Rectal smooth muscle tissue (tissue), 1 donor: ENCODE results near the gene STX16.
"Not testable (repeated sequence)": the region's sequence is repeated elsewhere in the genome, so short reads cannot be mapped to it uniquely, and the experiment has no call there.

Source experiments
- H3K27ac ChIP-seq: one replicate; pipeline ENCODE4 v1.7.0; 2013; ENCODE audit warnings: low read depth, low read length, inconsistent platforms
- H3K27me3 ChIP-seq: one replicate; pipeline ENCODE4 v1.7.0; 2013; ENCODE audit warnings: low read length; ENCODE audit not compliant: control insufficient read depth, insufficient read depth
- H3K36me3 ChIP-seq: one replicate; pipeline ENCODE4 v1.7.0; 2013; ENCODE audit warnings: low read length; ENCODE audit not compliant: control insufficient read depth, insufficient read depth
- H3K4me1 ChIP-seq: one replicate; pipeline ENCODE4 v1.7.0; 2013; ENCODE audit warnings: low read length; ENCODE audit not compliant: control insufficient read depth, insufficient read depth
- H3K4me3 ChIP-seq: one replicate; pipeline ENCODE4 v1.7.0; 2013; ENCODE audit warnings: low read length
- H3K9ac ChIP-seq: one replicate; pipeline ENCODE4 v1.7.0; 2013; ENCODE audit warnings: low read length

The STX16 gene

DNA sequence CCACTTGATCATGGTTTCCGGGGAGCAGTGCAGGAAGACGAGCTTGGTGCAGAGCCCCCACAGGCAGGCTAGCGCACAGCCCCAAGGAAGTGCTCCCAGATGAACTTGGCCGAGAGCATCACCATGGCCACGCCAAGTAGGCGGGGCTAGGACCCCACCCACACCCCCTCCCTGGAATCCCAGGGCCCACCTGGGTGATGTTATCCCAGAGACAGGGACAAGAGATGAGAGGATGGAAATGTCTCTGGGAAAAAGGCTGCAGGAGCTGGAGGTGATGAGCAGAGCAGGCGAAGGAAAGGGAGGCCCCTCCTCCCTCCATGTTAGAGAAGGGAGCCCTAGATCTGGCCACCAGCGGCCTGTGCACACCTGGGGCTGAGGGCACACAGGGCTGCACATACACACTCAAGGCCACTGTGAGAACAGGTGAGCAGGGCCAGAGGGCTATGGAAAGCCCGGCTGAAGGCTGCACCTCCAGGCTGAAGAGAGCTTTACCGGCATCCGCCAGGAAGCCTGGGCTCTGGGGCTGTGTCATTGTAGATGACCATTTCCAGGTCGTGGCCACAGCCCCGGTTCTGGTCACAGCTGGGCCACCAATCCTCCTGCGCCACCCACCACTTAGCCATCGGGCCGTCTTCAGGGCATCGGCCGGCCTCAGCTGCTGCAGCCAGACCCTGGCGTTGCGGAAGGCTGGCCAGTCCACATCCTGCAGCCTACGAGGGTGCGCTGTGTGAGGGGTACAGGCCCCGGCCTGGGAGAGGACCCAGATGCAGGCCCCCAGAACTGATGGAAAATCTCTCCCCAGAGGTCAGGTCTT lies 66.4 kb downstream of the STX16 start:
- H3K36me3 ChIP-seq, result no peaks in the 10 kb centered on the region
- no peaks in the 10 kb centered on the region for H3K27me3 ChIP-seq
- H3K9ac ChIP-seq, result no peak overlapping the region
- no peak overlapping the region for H3K27ac ChIP-seq
- no peak overlapping the region for H3K4me3 ChIP-seq
- H3K4me1 ChIP-seq, result no peaks in the 10 kb centered on the region

DNA sequence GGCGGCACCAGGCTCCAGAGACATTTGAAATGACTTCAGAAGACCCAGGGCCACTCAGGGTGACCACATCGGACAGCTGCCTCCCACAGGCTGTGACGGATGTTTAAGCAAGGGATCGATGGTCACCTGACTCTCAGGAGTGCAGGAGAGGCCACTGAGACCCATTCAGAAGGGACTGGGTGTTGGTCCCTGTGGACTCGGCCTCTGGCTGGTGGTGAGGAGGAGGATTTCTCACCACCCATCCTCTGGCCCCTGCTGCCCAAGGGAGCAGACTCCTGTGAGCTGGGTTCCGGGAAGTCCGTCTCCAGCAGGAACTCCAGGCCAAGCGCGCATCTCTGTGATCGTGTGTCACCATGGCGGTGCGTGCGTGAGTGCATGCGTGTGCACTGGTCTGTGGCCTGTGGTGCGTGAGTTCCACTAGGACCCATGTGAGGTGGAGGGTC lies 67.1 kb downstream of the STX16 start:
- Histone ChIP-seq H3K27ac (no peak overlapping the region), H3K36me3 (no peaks in the 10 kb centered on the region), H3K4me3 (no peak overlapping the region), H3K27me3 (no peaks in the 10 kb centered on the region), H3K9ac (no peak overlapping the region), H3K4me1 (no peaks in the 10 kb centered on the region)

DNA sequence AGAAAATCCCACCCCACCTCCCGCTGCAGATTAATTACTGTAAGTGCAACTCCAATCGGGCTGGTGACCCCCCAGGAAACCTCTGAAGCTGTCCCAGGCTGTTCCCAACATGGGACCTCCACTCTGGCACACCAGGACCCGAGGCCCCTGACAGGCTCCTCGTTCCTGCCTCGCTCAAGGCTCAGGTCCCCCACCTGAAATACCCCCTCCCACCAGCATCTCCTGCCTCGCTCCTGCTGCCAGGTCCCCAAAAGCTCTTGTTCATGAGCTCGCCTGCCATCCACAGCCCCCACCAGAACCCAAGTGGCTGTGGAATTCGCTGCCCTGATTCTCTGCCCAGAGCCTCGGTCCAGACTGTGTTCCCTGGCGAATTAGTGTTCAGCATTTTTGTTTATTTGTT lies 67.6 kb downstream of the STX16 start:
- H3K4me1 ChIP-seq, result no peaks in the 10 kb centered on the region
- H3K9ac ChIP-seq, result no peak overlapping the region
- H3K27ac ChIP-seq, result no peak overlapping the region
- H3K36me3 ChIP-seq, result no peaks in the 10 kb centered on the region
- H3K27me3 ChIP-seq, result peaks cover 5% of the 10 kb centered on the region
- no peak overlapping the region for H3K4me3 ChIP-seq

DNA sequence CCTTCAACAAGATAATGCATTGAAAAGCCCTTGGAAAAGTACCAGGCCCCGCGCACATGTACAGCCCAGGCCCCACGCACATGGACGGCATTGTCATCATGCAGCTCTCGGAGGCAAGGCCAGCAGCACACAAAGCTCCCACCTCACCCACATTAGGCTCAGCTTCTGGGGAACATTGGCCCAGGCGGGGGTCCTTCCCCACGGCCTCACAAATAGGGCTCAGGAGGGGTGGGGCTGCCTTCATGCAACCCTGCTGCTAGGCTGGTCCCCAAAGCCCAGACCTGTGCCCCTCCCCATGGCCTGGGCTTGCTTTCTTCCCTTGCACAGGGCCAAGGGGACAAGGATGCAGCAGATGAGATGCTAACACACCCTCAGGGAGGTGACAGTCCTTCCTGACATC lies 68.2 kb downstream of the STX16 start:
- no peak overlapping the region for H3K9ac ChIP-seq

DNA sequence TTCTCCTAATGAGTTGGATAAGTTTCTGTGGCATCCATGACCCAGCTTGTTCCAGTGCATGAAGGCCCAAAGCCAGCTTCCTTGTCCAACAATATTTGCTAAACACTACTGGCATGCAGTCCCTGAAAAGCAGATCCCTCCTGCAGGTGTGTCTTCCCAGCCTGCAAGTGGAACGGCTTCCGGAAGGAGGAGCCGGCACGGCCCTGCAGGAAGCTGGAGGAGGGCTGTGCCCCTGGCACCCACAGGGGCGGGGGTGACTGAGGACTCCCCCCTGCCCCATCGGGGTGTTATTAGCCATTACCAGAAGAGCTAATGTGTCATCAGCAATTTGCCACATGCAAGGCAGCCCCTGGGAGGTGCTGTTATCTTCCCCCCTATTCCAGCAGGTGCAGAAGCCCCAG lies 68.9 kb downstream of the STX16 start:
- peaks cover 5% of the 10 kb centered on the region for H3K27me3 ChIP-seq
- no peak overlapping the region for H3K9ac ChIP-seq
- H3K4me3 ChIP-seq, result no peak overlapping the region
- H3K36me3 ChIP-seq, result no peaks in the 10 kb centered on the region
- no peaks in the 10 kb centered on the region for H3K4me1 ChIP-seq
- H3K27ac ChIP-seq, result no peak overlapping the region

More for the DNA sequence above, 68.2 kb downstream of the STX16 start:
- peaks cover 5% of the 10 kb centered on the region for H3K27me3 ChIP-seq
- H3K36me3 ChIP-seq, result no peaks in the 10 kb centered on the region
- no peak overlapping the region for H3K4me3 ChIP-seq
- H3K27ac ChIP-seq, result no peak overlapping the region
- no peaks in the 10 kb centered on the region for H3K4me1 ChIP-seq

DNA sequence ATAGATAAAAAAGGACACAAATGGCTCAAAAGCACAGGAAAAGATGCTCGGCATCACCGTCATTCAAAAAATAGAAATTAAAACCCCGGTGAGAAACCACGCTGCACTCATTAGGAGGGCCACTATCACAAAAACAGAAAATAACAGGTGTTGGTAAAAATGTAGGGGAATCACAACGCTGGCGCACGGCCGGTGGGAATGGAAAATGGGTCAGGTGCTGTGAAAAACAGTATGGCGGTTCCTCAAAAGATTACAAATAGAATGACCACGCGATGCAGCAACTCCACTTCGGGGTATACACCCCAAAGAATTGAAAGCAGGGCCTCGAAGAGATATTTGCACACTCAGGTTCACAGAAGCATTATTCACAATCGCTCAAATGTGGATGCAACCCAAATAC lies 69.8 kb downstream of the STX16 start:
- H3K27ac ChIP-seq, result no peak overlapping the region
- H3K4me3 ChIP-seq, result no peak overlapping the region
- no peaks in the 10 kb centered on the region for H3K4me1 ChIP-seq
- H3K36me3 ChIP-seq, result no peaks in the 10 kb centered on the region
- peaks cover 5% of the 10 kb centered on the region for H3K27me3 ChIP-seq
- no peak overlapping the region for H3K9ac ChIP-seq

DNA sequence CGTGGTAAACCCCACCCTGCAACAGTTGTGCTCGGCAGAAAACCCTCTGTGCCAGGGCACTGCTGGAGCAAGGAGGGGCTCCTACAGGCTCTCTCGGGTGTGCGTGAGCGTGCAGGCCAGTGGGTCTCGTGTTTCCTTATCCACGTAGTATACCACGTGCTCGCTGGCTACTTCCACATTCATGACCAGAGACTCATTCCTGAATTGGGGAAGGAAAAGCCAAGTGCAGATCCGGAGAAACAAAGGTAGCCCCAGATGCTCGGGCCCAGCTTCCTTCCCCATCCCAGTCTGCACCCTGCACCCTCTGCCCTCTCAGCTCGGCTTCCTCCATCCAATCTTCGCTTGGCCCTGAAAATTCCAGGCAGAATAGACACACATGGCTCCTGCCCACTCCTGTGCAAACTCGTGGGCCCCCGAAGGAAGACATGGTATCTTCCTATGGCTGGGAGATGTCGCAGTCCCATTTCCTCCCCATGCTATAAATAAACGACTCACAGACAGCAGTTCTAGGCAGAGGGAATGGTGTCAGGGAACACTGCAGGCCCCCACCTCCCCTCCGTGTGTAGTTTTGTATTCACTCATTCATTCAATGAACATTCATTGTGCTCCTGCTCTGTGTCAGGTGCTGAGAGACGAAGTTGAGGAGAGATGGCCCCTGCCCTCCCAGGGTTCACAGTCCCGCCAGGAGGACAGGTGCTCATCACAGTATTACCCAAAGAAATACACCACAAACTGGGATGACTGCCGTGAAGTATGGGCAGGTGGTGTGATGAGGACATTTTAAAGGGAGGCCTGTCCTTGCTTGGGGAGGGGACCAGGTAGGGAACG lies 71.1 kb downstream of the STX16 start:
- Histone ChIP-seq H3K9ac (no peak overlapping the region), H3K27ac (no peak overlapping the region), H3K36me3 (no peaks in the 10 kb centered on the region), H3K4me1 (no peaks in the 10 kb centered on the region), H3K4me3 (no peak overlapping the region), H3K27me3 (peaks cover 5% of the 10 kb centered on the region)

DNA sequence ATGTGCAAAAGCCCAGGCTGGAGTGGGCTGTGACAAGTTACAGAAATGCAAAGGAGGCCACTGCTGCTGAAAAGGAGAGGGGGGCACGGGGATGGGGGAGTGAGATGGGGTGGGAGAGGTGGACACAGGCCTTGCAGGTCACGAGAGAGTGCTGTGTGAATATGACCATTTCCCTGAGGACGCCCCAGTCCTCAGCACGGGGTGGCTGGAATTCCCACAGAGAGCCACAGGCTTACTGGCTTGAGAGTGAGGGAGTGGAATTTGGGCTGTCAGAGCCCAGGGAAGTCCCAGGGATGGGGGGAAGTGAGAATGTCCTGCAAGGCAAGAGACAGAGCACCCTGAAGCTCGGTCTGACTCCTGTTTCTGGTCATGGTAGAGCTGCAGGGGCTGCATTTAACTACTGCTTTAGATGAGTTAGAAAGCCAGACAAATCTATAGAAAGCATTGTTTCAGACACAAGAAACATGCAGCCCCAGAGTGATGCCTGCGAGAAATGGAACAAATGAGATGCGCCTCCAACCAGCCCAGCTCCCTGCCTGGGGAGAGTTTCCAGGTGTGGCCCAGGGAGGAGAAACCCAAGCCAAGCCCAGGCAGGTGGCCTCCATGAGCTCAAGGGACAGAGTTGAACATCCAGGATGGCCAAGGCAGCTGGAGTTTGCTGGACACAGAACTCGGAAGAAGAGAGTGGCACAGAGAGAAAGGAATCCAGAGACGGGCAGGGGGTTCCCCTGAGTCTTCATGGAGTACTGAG lies 72.0 kb downstream of the STX16 start:
- no peak overlapping the region for H3K27ac ChIP-seq
- no peak overlapping the region for H3K9ac ChIP-seq
- no peaks in the 10 kb centered on the region for H3K4me1 ChIP-seq
- no peaks in the 10 kb centered on the region for H3K36me3 ChIP-seq
- H3K4me3 ChIP-seq, result no peak overlapping the region
- H3K27me3 ChIP-seq, result peaks cover 5% of the 10 kb centered on the region

DNA sequence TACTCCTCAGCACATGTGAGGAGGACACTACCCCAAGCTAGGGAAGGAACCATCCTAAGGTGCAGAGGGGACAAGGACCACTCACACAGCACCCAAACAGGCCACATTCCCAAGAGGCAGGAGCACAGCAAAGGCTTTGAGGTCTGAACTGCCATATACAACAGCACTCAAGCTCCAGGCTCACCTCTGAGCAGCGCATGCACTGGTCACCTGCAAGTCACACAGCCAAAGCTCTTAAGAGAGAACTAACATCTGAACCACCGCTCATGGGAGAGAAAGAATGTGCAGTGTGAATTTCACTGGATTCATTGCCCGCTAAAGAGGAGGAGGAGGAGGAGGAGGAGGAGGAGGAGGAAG lies 72.5 kb downstream of the STX16 start:
- H3K4me1 ChIP-seq, result no peaks in the 10 kb centered on the region

DNA sequence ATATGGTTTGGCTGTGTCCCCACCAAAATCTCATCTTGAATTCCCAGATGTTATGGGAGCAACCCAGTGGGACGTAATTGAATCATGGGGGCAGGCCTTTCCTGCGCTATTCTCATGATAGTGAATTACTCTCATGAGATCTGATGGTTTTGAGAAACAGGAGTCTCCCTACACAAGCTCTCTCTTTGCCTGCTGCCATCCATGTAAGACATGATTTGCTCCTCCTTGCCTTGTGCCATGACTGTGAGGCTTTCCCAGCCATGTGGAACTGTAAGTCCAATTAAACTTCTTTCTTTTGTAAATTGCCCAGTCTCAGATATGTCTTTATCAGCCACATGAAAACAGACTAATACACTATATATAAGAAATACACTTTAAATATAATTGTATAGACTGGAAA lies 75.1 kb downstream of the STX16 start:
- H3K4me3 ChIP-seq, H3K27me3 ChIP-seq, H3K4me1 ChIP-seq, H3K36me3 ChIP-seq, H3K27ac ChIP-seq, H3K9ac ChIP-seq: not testable (repeated sequence)

More for the DNA sequence above, 72.5 kb downstream of the STX16 start:
- Histone ChIP-seq H3K4me3 (no peak overlapping the region), H3K27ac (no peak overlapping the region), H3K27me3 (peaks cover 5% of the 10 kb centered on the region), H3K36me3 (no peaks in the 10 kb centered on the region), H3K9ac (no peak overlapping the region)
